OCI-LY7 (cell line): ENCODE data around the gene ELMO1. TPM values are rescaled to one million over a fixed set of nuclear protein-coding genes. Genes with fewer than 3 reads are reported as not detected.

Experiments
- BruUV-seq: library from RNA; stranded (reverse); fragments of 400-500 nt; replicated peaks from 2 replicates; lab custom pipeline; 2021; lab: Mats Ljungman, UMichigan
- CTCF ChIA-PET: fragments of 300-600 bp; sonication (Branson Sonifier 250); formaldehyde crosslinking; loops from one replicate; lab custom pipeline; 2022; ENCODE audit warnings: antibody characterized with exemption; ENCODE audit not compliant: unreplicated experiment; lab: Charles Lee
- POLR2A ChIA-PET: fragments of 300-600 bp; sonication (Branson Sonifier 250); formaldehyde crosslinking; loops from one replicate; lab custom pipeline; 2022; ENCODE audit warnings: antibody characterized with exemption; lab: Charles Lee
- DNase-seq: peaks from one replicate; pipeline ENCODE4 v3.0.0-alpha.2; 2015; ENCODE audit warnings: low spot score
- H2AFZ ChIP-seq: fragments of 200-600 bp; sonication (generic), shearing (Covaris generic); 2 replicates; pipeline ENCODE4 v1.6.1; 2014; ENCODE audit warnings: mild to moderate bottlenecking, antibody characterized with exemption, low read length, moderate library complexity
- H3K27ac ChIP-seq: fragments of 200-600 bp; sonication (generic); 2 replicates; pipeline ENCODE4 v1.5.1; 2014; ENCODE audit warnings: mixed run types, low read depth, mild to moderate bottlenecking, moderate library complexity, low read length, inconsistent platforms; ENCODE audit not compliant: poor library complexity, severe bottlenecking
- H3K36me3 ChIP-seq: fragments of 200-600 bp; sonication (generic); 2 replicates; pipeline ENCODE4 v1.6.1; 2014; ENCODE audit warnings: mild to moderate bottlenecking, antibody characterized with exemption, low read length, moderate library complexity, mixed read lengths; ENCODE audit not compliant: insufficient read depth
- H3K4me1 ChIP-seq: fragments of 200-600 bp; sonication (generic); 2 replicates; pipeline ENCODE4 v1.5.1; 2014; ENCODE audit warnings: mild to moderate bottlenecking, low read length; ENCODE audit not compliant: insufficient read depth, poor library complexity, severe bottlenecking
- H3K4me2 ChIP-seq: fragments of 200-600 bp; sonication (generic); 2 replicates; pipeline ENCODE4 v1.6.1; 2014; ENCODE audit warnings: mild to moderate bottlenecking, low read length
- H3K4me3 ChIP-seq: fragments of 200-600 bp; sonication (generic); 2 replicates; pipeline ENCODE4 v1.5.1; 2014; ENCODE audit warnings: mild to moderate bottlenecking, low read depth, low read length; ENCODE audit not compliant: poor library complexity, severe bottlenecking
- H3K79me2 ChIP-seq: fragments of 200-600 bp; sonication (generic); 2 replicates; pipeline ENCODE4 v1.6.1; 2016; ENCODE audit warnings: low read depth, mild to moderate bottlenecking, low read length, moderate library complexity, mixed read lengths; ENCODE audit not compliant: insufficient read depth
- H3K9me2 ChIP-seq: fragments of 200-600 bp; sonication (generic); 2 replicates; pipeline ENCODE4 v1.6.1; 2016; ENCODE audit warnings: mild to moderate bottlenecking, low read length, mixed read lengths; ENCODE audit not compliant: insufficient read depth
- H3K9me3 ChIP-seq: fragments of 200-600 bp; sonication (generic); 2 replicates; pipeline ENCODE4 v1.6.1; 2014; ENCODE audit warnings: mild to moderate bottlenecking, mixed run types, low read length, mixed read lengths
- H4K20me1 ChIP-seq: fragments of 200-600 bp; sonication (generic); 2 replicates; pipeline ENCODE4 v1.6.1; 2014; ENCODE audit warnings: mild to moderate bottlenecking, antibody characterized with exemption, low read length, moderate library complexity, mixed read lengths; ENCODE audit not compliant: insufficient read depth
- EZH2phosphoT487 ChIP-seq: fragments of 200-600 bp; sonication (generic); IDR thresholded peaks from 2 replicates; pipeline ENCODE4 v1.6.1; 2018; ENCODE audit warnings: low read depth, borderline replicate concordance, mild to moderate bottlenecking, mixed run types, antibody characterized with exemption, low read length, moderate library complexity, mixed read lengths
- intact Hi-C: fragments of 100-400 bp; cut with micrococcal nuclease; formaldehyde crosslinking; loops from one replicate; pipeline ENCODE4 v1.10.0; 2022; ENCODE audit not compliant: unreplicated experiment
- total RNA-seq, 2 experiments: library from RNA; depleted of rRNA in 1 of 2; stranded (reverse); fragments of >200 nt in 1 of 2; shearing (Covaris generic) in 1 of 2; gene quantifications; 2 replicates each; pipeline ENCODE4 v1.2.3, GENCODE V29; 2014 to 2022
- TF ChIP-seq, protein P1 (sequence below): fragments of 200-600 bp; sonication (generic); conservative IDR thresholded peaks from 2 replicates; pipeline ENCODE4 v1.5.1; 2014; ENCODE audit warnings: mild to moderate bottlenecking, antibody characterized with exemption, low read length, moderate library complexity, mixed read lengths

ELMO1 gene
- total RNA-seq, 2 experiments from 2014 or later = 101 to 103 TPM

- Histone ChIP-seq H3K27ac (no peak overlapping the region), H3K9me3 (no peaks in the 10 kb centered on the region), H3K79me2 (no peaks in the 10 kb centered on the region), H3K36me3 (peaks cover 12% of the 10 kb centered on the region; the same call in 1 of the 2 replicates), H3K4me2 (no peak overlapping the region), H3K4me1 (peaks cover 8% of the 10 kb centered on the region), H3K4me3 (no peak overlapping the region), H2AFZ (no peak overlapping the region), H3K9me2 (no peaks in the 10 kb centered on the region), H4K20me1 (peaks cover 7% of the 10 kb centered on the region; the same call in 1 of the 2 replicates)
- POLR2A ChIA-PET = interaction anchor here (0.6 kb wide), 1 partner anchor 124 kb away, joined by 3 read pairs; no protein-coding TSS in a partner anchor
- BruUV-seq = no TSS peak
- TF ChIP-seq EZH2phosphoT487 = no peak
- TF ChIP-seq, protein P1, sequence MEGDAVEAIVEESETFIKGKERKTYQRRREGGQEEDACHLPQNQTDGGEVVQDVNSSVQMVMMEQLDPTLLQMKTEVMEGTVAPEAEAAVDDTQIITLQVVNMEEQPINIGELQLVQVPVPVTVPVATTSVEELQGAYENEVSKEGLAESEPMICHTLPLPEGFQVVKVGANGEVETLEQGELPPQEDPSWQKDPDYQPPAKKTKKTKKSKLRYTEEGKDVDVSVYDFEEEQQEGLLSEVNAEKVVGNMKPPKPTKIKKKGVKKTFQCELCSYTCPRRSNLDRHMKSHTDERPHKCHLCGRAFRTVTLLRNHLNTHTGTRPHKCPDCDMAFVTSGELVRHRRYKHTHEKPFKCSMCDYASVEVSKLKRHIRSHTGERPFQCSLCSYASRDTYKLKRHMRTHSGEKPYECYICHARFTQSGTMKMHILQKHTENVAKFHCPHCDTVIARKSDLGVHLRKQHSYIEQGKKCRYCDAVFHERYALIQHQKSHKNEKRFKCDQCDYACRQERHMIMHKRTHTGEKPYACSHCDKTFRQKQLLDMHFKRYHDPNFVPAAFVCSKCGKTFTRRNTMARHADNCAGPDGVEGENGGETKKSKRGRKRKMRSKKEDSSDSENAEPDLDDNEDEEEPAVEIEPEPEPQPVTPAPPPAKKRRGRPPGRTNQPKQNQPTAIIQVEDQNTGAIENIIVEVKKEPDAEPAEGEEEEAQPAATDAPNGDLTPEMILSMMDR = no peak
- no peak for DNase-seq
- CTCF ChIA-PET = no interaction called here
- intact Hi-C loops = no loop called here
Observed at GRCh38 chr7:37107047-37107750, 341.5 kb downstream of the ELMO1 start.

DNA sequence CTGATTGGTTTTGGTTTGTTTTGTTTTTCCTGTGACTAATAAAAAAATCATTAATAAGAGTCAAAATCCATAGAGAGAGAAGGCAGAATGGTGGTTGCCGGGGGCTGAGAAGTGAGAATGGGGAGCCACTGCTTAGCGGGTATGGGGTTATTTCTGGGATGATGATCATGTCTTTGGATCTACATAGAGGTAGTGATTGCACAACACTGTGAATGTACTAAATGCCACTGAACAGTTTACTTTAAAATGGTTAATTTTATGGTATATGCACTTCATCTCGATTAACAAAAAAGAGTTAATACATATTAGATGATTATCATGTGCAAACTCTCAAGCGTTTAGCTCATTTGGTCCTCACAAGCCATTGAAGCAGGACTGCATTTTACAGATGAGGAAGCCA lies 342.9 kb downstream of the ELMO1 start:
- CTCF ChIA-PET = no interaction called here
- H3K9me2 ChIP-seq = no peaks in the 10 kb centered on the region
- H3K9me3 ChIP-seq = no peaks in the 10 kb centered on the region
- BruUV-seq = no TSS peak
- no peak overlapping the region for H3K4me3 ChIP-seq
- no peaks in the 10 kb centered on the region for H3K79me2 ChIP-seq
- H3K36me3 ChIP-seq = peaks cover under 1% of the 10 kb centered on the region; the same call in 1 of the 2 replicates
- TF ChIP-seq, protein P1 = no peak
- no peak for TF ChIP-seq EZH2phosphoT487
- no peak overlapping the region for H3K4me2 ChIP-seq
- H4K20me1 ChIP-seq = peaks cover 7% of the 10 kb centered on the region; the same call in 1 of the 2 replicates
- peaks cover 8% of the 10 kb centered on the region for H3K4me1 ChIP-seq
- H2AFZ ChIP-seq = no peak overlapping the region
- POLR2A ChIA-PET = no interaction called here
- no peak for DNase-seq
- H3K27ac ChIP-seq = no peak overlapping the region
- intact Hi-C loops = no loop called here

DNA sequence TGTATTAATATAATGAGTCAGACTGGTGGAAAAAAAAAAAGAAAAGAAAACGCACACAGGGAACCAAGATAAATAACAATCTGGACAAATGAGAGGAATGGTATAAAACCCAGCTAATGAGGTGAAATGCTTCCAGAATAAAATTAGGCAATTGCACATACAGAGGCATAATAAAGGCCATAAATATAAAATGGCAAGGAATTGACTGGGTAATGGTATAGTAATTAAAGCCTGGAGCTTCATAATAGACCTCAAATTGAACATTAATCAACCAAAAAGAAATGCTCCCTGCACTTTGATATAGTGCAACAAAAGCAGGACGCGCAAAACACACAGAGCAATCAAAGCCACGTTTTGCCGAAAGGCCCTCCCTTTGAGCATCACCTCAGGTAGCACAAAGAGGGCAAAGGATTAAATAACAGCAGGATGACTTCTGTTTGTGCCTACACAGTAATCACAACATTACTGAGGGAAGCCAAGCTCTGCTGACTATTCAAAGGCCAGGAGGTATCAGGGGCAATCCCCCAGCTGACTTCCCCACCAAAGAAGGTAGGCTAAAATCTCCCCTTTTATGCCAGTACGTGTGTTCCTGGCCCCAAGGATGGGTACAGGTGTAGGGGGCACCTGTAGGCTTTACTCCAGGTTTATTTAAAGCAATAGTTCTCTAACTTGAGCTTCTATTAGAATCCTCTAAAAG lies 343.7 kb downstream of the ELMO1 start:
- no TSS peak for BruUV-seq
- Histone ChIP-seq H2AFZ (no peak overlapping the region), H3K4me3 (no peak overlapping the region), H3K36me3 (no peaks in the 10 kb centered on the region; the same call in 1 of the 2 replicates), H3K79me2 (no peaks in the 10 kb centered on the region), H3K9me3 (no peaks in the 10 kb centered on the region), H3K4me2 (no peak overlapping the region), H3K27ac (no peak overlapping the region), H3K4me1 (peaks cover 8% of the 10 kb centered on the region), H4K20me1 (peaks cover 7% of the 10 kb centered on the region; the same call in 1 of the 2 replicates), H3K9me2 (no peaks in the 10 kb centered on the region)
- CTCF ChIA-PET = no interaction called here
- intact Hi-C loops = no loop called here
- POLR2A ChIA-PET = no interaction called here
- DNase-seq = no peak
- TF ChIP-seq, protein P1 = no peak
- TF ChIP-seq EZH2phosphoT487 = no peak
